ENCODE data around the gene TMEM171. TPM values are rescaled to one million over a fixed set of nuclear protein-coding genes. Genes with fewer than 3 reads are reported as not detected.

Gene TMEM171
- total RNA-seq, 1 donor from 2014 or later = 31.8 TPM

DNA sequence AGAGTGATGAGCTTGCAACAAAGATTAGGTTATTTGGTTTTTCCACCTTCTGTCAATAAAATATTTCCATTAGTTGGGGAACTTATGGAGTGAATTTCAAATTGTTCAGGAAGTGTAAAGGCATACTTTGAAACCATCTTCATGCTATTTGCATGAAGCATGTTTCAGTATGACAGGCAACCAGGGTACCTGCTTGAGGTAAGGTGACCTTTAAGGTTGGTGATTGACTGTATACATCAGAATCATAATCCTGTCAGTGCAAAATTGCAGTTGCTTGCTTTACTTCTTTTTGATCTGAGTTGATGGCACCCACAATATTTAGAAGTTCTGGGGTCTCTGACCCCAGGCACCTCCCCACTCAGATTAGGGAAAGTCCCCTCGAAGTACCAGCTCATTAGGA lies 26.0 kb upstream of the TMEM171 start:
- H3K4me3 Mint-ChIP-seq (ENCODE audit: unreplicated experiment) = no peak overlapping the region
- no peak overlapping the region for H3K27ac Mint-ChIP-seq (ENCODE audit: unreplicated experiment)
- H3K4me1 Mint-ChIP-seq (ENCODE audit: unreplicated experiment) = peaks cover 11% of the 10 kb centered on the region
- TF ChIP-seq, protein P1, sequence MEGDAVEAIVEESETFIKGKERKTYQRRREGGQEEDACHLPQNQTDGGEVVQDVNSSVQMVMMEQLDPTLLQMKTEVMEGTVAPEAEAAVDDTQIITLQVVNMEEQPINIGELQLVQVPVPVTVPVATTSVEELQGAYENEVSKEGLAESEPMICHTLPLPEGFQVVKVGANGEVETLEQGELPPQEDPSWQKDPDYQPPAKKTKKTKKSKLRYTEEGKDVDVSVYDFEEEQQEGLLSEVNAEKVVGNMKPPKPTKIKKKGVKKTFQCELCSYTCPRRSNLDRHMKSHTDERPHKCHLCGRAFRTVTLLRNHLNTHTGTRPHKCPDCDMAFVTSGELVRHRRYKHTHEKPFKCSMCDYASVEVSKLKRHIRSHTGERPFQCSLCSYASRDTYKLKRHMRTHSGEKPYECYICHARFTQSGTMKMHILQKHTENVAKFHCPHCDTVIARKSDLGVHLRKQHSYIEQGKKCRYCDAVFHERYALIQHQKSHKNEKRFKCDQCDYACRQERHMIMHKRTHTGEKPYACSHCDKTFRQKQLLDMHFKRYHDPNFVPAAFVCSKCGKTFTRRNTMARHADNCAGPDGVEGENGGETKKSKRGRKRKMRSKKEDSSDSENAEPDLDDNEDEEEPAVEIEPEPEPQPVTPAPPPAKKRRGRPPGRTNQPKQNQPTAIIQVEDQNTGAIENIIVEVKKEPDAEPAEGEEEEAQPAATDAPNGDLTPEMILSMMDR (IDR thresholded peaks at IDR 0.05) = no peak
- H3K36me3 Mint-ChIP-seq (ENCODE audit: unreplicated experiment) = peaks cover 26% of the 10 kb centered on the region
- peaks cover 12% of the 10 kb centered on the region for H3K9me3 Mint-ChIP-seq (ENCODE audit: unreplicated experiment)
- H3K27me3 Mint-ChIP-seq (ENCODE audit: unreplicated experiment) = no peaks in the 10 kb centered on the region
- no peak for DNase-seq (ENCODE audit: extremely low spot score, unreplicated experiment)

DNA sequence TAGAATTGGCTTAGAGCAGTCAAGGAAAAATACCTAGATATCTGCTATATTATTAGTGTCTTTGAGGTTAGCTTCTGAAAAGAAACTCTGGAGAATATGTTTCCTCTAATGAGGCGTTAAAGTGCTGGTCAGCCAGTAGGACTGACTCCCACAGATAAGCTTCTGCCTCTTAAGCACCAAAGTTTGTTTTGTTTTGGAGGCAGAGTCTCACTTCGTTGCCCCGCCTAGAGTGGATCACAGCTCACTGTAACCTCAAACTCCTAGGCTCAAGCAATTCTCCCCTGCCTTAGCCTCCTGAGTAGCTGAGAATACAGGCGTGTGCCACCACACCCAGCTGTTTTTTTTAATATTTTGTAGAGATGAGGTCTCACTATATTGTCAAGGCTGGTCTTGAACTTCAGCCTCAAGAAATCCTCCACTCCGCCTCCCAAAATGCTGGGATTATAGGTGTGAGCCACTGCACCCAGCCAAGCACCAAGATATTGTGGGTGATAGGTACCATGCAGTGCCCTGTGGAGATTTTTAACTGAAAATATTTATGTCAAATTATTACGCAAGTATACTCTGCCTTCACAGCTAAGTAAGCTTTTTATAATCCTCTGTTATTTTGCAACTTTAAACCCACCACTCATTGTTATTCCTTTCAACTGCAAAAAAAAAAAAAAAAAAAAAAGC lies 24.7 kb upstream of the TMEM171 start:
- Mint-ChIP-seq H3K27me3 (ENCODE audit: unreplicated experiment) (no peaks in the 10 kb centered on the region), H3K9me3 (ENCODE audit: unreplicated experiment) (peaks cover 12% of the 10 kb centered on the region), H3K4me1 (ENCODE audit: unreplicated experiment) (peaks cover 11% of the 10 kb centered on the region), H3K4me3 (ENCODE audit: unreplicated experiment) (no peak overlapping the region), H3K36me3 (ENCODE audit: unreplicated experiment) (peaks cover 25% of the 10 kb centered on the region), H3K27ac (ENCODE audit: unreplicated experiment) (no peak overlapping the region)
- no peak for DNase-seq (ENCODE audit: extremely low spot score, unreplicated experiment)
- TF ChIP-seq, protein P1 (IDR thresholded peaks at IDR 0.05) = no peak

DNA sequence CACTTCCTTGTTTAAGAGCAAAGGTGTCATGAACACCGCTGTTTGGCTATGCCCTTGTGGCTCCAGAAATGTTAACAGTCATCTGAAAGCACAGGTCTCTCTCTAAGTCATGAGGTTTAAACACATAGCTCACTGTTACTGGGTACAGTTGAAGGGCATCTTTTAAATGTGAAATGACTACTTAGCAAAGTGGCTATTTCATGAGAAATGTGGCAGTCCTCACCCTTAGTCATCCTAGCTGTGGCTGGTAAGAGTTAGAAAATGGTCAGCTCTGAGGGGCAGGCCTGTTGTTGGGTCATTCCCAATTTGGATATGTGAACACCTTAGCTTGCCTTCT lies 24.2 kb upstream of the TMEM171 start:
- no peak overlapping the region for H3K4me3 Mint-ChIP-seq (ENCODE audit: unreplicated experiment)
- no peak overlapping the region for H3K27ac Mint-ChIP-seq (ENCODE audit: unreplicated experiment)
- TF ChIP-seq, protein P1 (IDR thresholded peaks at IDR 0.05) = no peak
- peaks cover 11% of the 10 kb centered on the region for H3K4me1 Mint-ChIP-seq (ENCODE audit: unreplicated experiment)
- no peak for DNase-seq (ENCODE audit: extremely low spot score, unreplicated experiment)
- peaks cover 12% of the 10 kb centered on the region for H3K9me3 Mint-ChIP-seq (ENCODE audit: unreplicated experiment)
- H3K27me3 Mint-ChIP-seq (ENCODE audit: unreplicated experiment) = no peaks in the 10 kb centered on the region
- H3K36me3 Mint-ChIP-seq (ENCODE audit: unreplicated experiment) = peaks cover 21% of the 10 kb centered on the region

DNA sequence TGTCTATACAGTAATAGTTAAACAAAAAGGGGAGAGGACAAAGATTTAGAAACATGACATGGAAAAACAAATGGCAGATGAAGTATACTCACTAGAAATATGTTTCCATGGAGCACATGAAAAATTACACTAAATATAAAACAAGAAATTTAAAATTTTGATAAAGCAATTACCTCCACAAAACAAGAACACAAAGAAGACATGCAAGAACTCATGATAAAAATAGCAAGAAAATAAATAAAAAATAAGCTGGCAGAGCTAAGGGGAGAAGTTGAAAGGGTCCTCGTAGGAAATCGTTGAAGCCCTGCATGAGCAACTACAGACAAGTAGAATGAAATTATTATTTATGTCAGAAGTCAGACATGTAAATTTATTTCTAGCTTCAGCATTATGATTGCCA lies 22.6 kb upstream of the TMEM171 start:
- H3K36me3 Mint-ChIP-seq (ENCODE audit: unreplicated experiment) = peaks cover 14% of the 10 kb centered on the region
- H3K27me3 Mint-ChIP-seq (ENCODE audit: unreplicated experiment) = no peaks in the 10 kb centered on the region
- DNase-seq (ENCODE audit: extremely low spot score, unreplicated experiment) = no peak
- peaks cover 12% of the 10 kb centered on the region for H3K9me3 Mint-ChIP-seq (ENCODE audit: unreplicated experiment)
- peaks cover 11% of the 10 kb centered on the region for H3K4me1 Mint-ChIP-seq (ENCODE audit: unreplicated experiment)
- H3K27ac Mint-ChIP-seq (ENCODE audit: unreplicated experiment) = no peak overlapping the region
- H3K4me3 Mint-ChIP-seq (ENCODE audit: unreplicated experiment) = no peak overlapping the region
- TF ChIP-seq, protein P1 (IDR thresholded peaks at IDR 0.05) = no peak

GRCh38 chr5:73100109-73100508 lies 20.3 kb upstream of the TMEM171 start:
- Mint-ChIP-seq H3K27ac (ENCODE audit: unreplicated experiment) (no peak overlapping the region), H3K36me3 (ENCODE audit: unreplicated experiment) (peaks cover 6% of the 10 kb centered on the region), H3K9me3 (ENCODE audit: unreplicated experiment) (peaks cover 12% of the 10 kb centered on the region), H3K4me3 (ENCODE audit: unreplicated experiment) (no peak overlapping the region), H3K4me1 (ENCODE audit: unreplicated experiment) (peaks cover 8% of the 10 kb centered on the region), H3K27me3 (ENCODE audit: unreplicated experiment) (no peaks in the 10 kb centered on the region)
- no peak for DNase-seq (ENCODE audit: extremely low spot score, unreplicated experiment)
- TF ChIP-seq, protein P1 (IDR thresholded peaks at IDR 0.05) = no peak

Measured in osteocyte (in vitro differentiated cells).